ENCODE data around the gene TOX2.

DNA sequence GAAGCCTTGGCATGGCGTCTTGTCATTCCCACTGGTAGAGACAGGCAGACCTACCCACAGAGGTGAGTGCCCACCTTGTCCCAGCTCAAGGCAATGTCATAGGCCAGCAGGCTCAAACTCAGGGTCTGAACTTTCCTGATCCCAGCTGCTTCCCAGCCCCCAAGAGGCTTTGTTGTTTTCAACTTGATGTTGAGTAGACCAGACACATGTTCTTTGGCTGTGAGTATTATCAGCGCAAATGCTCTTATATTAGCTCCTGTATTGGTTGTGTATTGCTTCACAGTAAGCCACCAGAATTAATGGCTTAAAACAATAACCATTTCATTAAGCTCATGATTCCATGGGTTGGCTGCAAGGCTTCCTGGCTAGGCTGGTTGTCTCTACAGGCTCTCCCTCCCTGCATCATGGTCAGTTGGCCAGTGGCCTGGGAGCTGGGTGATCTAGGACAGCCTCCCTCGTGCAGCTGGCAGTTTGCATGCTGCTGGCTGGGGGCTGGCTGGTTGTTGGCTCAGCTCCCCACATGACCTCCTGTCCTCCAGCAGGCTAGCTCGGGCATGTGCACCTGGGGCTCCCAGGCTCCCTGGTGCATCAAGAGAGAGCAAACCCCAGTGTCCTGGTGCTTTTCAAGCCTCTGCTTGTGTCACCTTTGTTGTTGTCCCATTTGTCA is 21.6 kb downstream of the TOX2 start:
- TF ChIP-seq, protein P1, sequence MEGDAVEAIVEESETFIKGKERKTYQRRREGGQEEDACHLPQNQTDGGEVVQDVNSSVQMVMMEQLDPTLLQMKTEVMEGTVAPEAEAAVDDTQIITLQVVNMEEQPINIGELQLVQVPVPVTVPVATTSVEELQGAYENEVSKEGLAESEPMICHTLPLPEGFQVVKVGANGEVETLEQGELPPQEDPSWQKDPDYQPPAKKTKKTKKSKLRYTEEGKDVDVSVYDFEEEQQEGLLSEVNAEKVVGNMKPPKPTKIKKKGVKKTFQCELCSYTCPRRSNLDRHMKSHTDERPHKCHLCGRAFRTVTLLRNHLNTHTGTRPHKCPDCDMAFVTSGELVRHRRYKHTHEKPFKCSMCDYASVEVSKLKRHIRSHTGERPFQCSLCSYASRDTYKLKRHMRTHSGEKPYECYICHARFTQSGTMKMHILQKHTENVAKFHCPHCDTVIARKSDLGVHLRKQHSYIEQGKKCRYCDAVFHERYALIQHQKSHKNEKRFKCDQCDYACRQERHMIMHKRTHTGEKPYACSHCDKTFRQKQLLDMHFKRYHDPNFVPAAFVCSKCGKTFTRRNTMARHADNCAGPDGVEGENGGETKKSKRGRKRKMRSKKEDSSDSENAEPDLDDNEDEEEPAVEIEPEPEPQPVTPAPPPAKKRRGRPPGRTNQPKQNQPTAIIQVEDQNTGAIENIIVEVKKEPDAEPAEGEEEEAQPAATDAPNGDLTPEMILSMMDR (IDR thresholded peaks at IDR 0.05): no peak
- no peak for TF ChIP-seq POLR2A (IDR thresholded peaks at IDR 0.05)

Measured in thyroid gland (tissue), 4 donors.